ENCODE data around the gene TESK2.
A peak's percentile ranks its signal among the peaks of the same experiment; 100 is the strongest.

The TESK2 gene

DNA sequence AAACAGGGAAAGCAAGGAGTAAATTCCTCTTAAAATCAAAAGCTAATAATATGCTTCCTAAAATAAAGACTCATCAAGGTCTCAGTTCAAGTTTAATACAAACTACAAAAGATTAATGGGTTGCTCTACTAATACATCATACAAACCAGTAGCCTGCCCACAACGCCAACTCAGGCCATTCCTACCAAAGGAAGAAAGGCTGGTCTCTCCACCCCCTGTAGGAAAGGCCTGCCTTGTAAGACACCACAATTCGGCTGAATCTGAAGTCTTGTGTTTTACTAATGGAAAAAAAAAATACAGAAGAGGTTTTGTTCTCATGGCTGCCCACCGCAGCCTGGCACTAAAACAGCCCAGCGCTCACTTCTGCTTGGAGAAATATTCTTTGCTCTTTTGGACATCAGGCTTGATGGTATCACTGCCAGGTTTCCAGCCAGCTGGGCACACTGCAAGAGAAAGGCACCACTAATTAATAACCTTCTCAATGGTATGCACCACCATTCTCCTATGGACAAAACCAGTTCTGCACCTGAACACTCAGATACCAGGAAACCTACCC is 20.1 kb upstream of the TESK2 start:
- Histone ChIP-seq H3K4me2 (no peak overlapping the region), H3K27me3 (no peaks in the 10 kb centered on the region), H3K4me1 (peaks cover 26% of the 10 kb centered on the region), H3K4me3 (no peak overlapping the region), H3K36me3 (peaks cover 93% of the 10 kb centered on the region), H3K9me3 (no peaks in the 10 kb centered on the region), H3K9ac (no peak overlapping the region), H4K20me1 (peaks cover 96% of the 10 kb centered on the region), H3K27ac (no peak overlapping the region)
- no peak for TF ChIP-seq Cebpa-rat (IDR thresholded peaks at IDR 0.05)

DNA sequence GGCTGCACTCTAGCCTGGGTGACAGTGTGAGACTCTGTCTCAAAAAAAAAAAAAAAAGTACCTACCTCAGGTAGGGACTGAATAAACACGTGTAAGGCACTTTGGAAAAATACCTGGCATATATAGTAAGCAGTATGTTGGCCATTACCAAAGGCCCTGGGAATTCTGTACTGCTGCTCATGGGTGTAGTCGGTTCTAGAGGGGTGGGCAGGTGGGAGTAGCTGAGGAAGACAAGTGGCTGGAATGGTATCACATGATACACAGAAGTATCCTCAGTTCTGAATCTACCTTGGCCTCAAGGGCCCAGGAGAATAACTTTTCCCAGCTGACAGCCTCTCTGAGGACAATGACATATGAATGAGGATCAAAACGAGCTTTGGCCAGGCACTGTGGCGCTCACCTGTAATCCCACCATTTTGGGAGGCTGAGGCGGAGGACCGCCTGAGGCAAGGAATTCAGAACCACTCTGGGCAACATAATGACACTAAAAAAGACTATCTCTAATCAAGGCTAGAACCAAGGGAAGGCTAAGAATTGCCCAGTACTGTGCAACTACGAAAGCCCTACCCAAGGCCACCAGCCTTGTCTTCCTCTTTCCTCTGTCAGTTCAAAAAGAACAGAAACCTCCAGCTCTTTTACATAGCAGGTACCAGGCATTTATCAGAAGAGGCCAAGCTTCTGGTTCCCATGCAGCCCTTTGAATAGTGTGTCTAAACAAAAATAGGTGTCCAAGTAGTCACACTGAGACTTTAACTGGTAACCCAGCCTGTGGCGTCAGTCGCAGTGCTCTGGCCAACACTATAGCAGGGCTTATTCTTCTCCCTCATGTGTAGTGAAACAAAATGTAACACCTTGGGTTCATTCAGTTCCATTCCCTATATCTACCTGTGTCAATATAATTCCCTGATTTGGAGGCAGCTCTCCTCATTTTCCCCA is 19.3 kb upstream of the TESK2 start:
- H3K9me3 ChIP-seq = no peaks in the 10 kb centered on the region
- H3K27me3 ChIP-seq = no peaks in the 10 kb centered on the region
- peaks cover 89% of the 10 kb centered on the region for H4K20me1 ChIP-seq
- peaks cover 85% of the 10 kb centered on the region for H3K36me3 ChIP-seq
- no peak overlapping the region for H3K4me2 ChIP-seq
- peaks cover 18% of the 10 kb centered on the region for H3K4me1 ChIP-seq
- H3K27ac ChIP-seq = no peak overlapping the region
- H3K4me3 ChIP-seq = no peak overlapping the region
- TF ChIP-seq Cebpa-rat (IDR thresholded peaks at IDR 0.05) = no peak
- no peak overlapping the region for H3K9ac ChIP-seq

DNA sequence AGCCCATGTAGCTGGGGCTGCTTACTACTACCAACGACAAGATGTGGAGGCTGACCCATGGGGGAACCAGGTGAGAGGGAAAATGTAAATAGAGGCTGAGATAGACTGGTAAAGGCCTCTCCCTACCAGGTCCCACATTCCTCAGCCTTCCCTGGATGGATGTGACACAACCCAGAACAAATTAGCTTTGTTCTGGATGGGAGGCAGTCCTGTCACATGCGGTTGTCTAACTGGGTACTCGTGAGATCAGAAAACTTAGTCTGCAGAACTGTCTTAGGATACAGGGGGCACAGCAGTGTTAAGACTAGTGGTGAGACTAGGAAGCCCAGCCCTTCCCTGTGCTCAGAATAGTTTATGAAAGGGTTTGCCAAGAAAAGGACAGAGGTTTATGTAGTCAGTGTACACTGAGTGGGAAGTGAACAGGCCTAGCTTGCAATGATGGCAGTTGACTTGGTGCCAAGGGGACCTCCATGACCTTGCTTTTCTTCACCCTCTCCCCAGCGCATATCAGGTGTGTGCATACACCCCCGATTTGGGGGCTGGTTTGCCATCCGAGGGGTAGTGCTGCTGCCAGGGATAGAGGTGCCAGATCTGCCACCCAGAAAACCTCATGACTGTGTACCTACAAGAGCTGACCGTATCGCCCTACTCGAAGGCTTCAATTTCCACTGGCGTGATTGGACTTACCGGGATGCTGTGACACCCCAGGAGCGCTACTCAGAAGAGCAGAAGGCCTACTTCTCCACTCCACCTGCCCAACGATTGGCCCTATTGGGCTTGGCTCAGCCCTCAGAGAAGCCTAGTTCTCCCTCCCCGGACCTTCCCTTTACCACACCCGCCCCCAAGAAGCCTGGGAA is 17.6 kb upstream of the TESK2 start:
- no peaks in the 10 kb centered on the region for H3K9me3 ChIP-seq
- H3K27ac ChIP-seq = no peak overlapping the region
- no peaks in the 10 kb centered on the region for H3K27me3 ChIP-seq
- no peak for TF ChIP-seq Cebpa-rat (IDR thresholded peaks at IDR 0.05)
- no peak overlapping the region for H3K4me3 ChIP-seq
- H3K4me1 ChIP-seq = 0 out of 2 replicates have a peak, but pooled peaks cover under 1% of the 10 kb centered on the region
- H3K9ac ChIP-seq = no peak overlapping the region
- H3K36me3 ChIP-seq = peaks cover 75% of the 10 kb centered on the region
- H4K20me1 ChIP-seq = peaks cover 71% of the 10 kb centered on the region
- no peak overlapping the region for H3K4me2 ChIP-seq

DNA sequence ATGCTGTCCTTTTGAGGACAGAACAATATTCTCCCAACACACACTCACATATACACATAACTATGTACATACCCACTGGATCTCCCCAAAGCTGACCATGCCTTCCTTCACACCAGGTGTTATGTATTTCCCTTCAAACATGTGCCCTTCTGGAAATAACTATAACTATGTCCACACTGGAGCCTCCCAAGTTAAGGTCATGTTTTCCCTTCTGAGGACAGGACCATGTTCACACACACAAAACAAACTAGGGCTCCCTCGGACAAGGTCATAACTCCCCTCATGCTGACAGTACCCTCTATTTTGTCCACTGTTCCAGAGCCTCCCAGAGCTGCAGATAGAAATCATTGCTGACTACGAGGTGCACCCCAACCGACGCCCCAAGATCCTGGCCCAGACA is 16.9 kb upstream of the TESK2 start:
- H3K4me2 ChIP-seq = no peak overlapping the region
- no peak overlapping the region for H3K9ac ChIP-seq
- no peaks in the 10 kb centered on the region for H3K9me3 ChIP-seq
- peaks cover 74% of the 10 kb centered on the region for H3K36me3 ChIP-seq
- no peak overlapping the region for H3K4me3 ChIP-seq
- H3K27me3 ChIP-seq = no peaks in the 10 kb centered on the region
- no peak for TF ChIP-seq Cebpa-rat (IDR thresholded peaks at IDR 0.05)
- peaks cover 65% of the 10 kb centered on the region for H4K20me1 ChIP-seq
- H3K27ac ChIP-seq = no peak overlapping the region
- no peaks in the 10 kb centered on the region for H3K4me1 ChIP-seq

DNA sequence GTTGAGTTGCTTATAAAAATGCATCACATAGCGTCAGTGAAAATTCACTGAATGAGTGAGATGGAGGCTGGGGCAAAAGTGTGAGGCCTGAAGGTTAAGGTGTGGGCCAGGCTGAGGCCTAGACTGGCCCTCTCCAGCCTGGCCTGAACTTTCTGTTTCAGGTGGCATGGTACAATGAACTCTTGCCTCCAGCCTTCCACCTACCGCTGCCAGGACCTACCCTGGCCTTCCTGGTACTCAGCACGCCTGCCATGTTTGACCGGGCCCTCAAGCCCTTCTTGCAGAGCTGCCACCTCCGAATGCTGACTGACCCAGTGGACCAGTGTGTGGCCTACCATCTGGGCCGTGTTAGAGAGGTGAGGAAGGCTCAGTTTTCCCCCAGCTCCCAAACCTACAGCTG is 16.2 kb upstream of the TESK2 start:
- no peak overlapping the region for H3K9ac ChIP-seq
- no peak overlapping the region for H3K4me2 ChIP-seq
- peaks cover 68% of the 10 kb centered on the region for H3K36me3 ChIP-seq
- H3K27ac ChIP-seq = no peak overlapping the region; the same call in 1 of the 2 replicates
- no peaks in the 10 kb centered on the region for H3K9me3 ChIP-seq
- H3K4me3 ChIP-seq = no peak overlapping the region
- peaks cover 58% of the 10 kb centered on the region for H4K20me1 ChIP-seq
- no peaks in the 10 kb centered on the region for H3K4me1 ChIP-seq
- H3K27me3 ChIP-seq = no peaks in the 10 kb centered on the region
- no peak for TF ChIP-seq Cebpa-rat (IDR thresholded peaks at IDR 0.05)

DNA sequence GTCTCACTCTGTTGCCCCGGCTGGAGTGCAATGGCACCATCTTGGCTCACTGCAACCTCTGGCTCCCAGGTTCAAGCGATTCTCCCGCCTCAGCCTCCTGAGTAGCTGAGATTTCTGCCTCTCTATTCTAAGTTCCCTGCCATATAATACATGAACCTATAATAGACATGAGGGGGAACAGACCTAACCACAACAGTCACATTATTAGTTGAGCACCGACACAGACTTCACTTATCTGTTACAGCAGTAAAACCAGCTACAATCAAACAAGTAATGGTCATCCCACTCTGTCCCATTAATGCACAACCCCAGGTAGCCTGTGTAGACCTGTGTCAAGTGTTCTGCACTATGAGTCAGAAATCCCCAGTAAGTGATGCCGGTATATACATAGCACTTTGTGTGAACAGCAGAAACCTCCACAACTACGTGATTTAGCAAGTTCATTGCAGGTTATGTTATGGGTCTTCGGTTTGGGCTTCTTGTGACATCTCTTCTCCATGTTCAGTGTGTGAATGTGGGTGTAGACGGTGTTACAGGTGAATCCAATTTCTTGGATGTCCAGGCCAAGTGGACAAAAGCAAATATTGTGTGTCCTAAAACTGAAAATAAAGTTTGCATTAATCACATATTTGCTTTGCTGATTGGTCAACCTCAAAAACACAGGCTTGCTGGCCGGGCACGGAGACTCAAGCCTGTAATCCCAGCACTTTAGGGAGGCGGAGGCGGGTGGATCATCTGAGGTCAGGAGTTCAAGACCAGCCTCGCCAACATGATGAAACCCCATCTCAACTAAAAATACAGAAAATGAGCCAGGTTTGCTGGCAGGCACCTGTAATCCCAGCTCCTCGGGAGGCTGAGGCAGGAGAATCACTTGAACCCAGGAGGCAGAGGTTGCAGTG is 12.7 kb upstream of the TESK2 start:
- Histone ChIP-seq H3K9ac (no peak overlapping the region), H3K4me3 (no peak overlapping the region)

DNA sequence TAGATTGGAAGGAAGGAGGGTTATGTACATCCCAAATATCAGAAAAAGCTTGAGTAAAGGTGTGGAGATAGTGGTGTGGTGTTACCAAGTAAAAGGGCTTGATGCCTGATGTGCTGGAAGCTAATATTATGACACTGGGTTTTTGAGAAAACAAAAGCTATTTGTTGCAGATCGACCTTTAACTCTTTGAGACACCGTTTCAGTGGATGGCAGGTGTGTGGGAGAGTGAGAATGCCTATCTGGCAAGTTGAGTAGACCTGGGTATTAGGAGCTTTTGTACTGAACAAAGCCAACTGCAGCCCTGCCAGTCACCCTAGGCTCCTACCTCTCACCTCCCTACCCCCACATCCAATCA is 10.5 kb upstream of the TESK2 start:
- peak overlapping the region; percentile 89 for H3K4me2 ChIP-seq
- no peak overlapping the region for H3K4me3 ChIP-seq
- peaks cover 14% of the 10 kb centered on the region; the same call in 1 of the 2 replicates for H3K36me3 ChIP-seq
- no peaks in the 10 kb centered on the region for H3K27me3 ChIP-seq
- 0 out of 2 replicates have a peak, but pooled peaks cover under 1% of the 10 kb centered on the region for H4K20me1 ChIP-seq
- no peak overlapping the region for H3K9ac ChIP-seq
- TF ChIP-seq Cebpa-rat (IDR thresholded peaks at IDR 0.05) = no peak
- peaks cover 25% of the 10 kb centered on the region for H3K4me1 ChIP-seq
- H3K9me3 ChIP-seq = no peaks in the 10 kb centered on the region
- no peak overlapping the region for H3K27ac ChIP-seq

More for the DNA sequence above, 12.7 kb upstream of the TESK2 start:
- H3K9me3 ChIP-seq = no peaks in the 10 kb centered on the region
- H3K4me1 ChIP-seq = peaks cover 24% of the 10 kb centered on the region
- no peak overlapping the region for H3K4me2 ChIP-seq
- peaks cover 33% of the 10 kb centered on the region for H3K36me3 ChIP-seq
- H3K27ac ChIP-seq = no peak overlapping the region
- peaks cover 23% of the 10 kb centered on the region for H4K20me1 ChIP-seq
- no peaks in the 10 kb centered on the region for H3K27me3 ChIP-seq
- no peak for TF ChIP-seq Cebpa-rat (IDR thresholded peaks at IDR 0.05)

DNA sequence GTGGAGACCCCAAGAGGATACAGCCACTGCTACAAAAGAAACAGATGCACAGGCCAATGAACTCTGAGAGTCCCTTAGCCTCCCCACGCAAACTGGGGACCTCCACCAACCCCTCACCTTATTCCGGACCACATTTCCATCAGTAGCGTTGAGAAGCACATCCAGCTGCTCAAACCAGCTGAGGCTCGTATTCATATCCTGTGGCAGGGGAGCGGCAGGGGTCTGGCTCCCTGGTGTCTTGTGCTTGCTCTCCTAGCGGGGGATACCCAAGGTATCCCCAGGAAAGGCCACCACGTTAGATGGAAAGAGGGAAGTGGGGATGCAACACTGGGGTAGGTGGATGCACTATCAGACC is 8.4 kb upstream of the TESK2 start:
- Histone ChIP-seq H3K9me3 (no peaks in the 10 kb centered on the region), H3K27me3 (no peaks in the 10 kb centered on the region), H4K20me1 (no peaks in the 10 kb centered on the region), H3K4me1 (peaks cover 25% of the 10 kb centered on the region), H3K4me2 (peak overlapping the region; percentile 89), H3K36me3 (peaks cover 14% of the 10 kb centered on the region; the same call in 1 of the 2 replicates), H3K4me3 (peak overlapping the region; percentile 75), H3K9ac (peak overlapping the region; percentile 71), H3K27ac (0 out of 2 replicates have a peak overlapping the region, but pooled peaks have one; percentile 16)
- no peak for TF ChIP-seq Cebpa-rat (IDR thresholded peaks at IDR 0.05)

DNA sequence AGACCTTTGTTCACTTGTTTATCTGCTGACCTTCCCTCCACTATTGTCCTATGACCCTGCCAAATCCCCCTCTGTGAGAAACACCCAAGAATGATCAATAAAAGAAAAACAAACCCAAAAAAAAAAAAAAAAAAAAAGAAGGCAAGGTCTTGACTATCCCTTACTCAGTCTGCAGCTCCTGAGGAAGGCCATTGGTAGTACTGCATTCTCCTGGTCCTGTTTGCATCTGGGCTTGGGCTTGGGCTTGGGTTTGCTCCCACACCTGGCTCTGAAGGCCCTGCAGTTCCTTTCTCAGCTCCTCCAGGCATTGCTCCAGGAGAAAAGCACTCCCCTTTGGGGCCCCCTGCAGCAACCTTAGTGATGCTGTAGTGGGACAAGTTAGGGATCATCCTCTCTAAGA is 7.3 kb upstream of the TESK2 start:
- H3K27ac ChIP-seq = no peak overlapping the region
- H3K27me3 ChIP-seq = no peaks in the 10 kb centered on the region
- H3K9me3 ChIP-seq = no peaks in the 10 kb centered on the region
- no peak overlapping the region for H3K4me2 ChIP-seq
- H4K20me1 ChIP-seq = no peaks in the 10 kb centered on the region
- H3K4me3 ChIP-seq = no peak overlapping the region
- peaks cover 25% of the 10 kb centered on the region for H3K4me1 ChIP-seq
- peaks cover 4% of the 10 kb centered on the region; the same call in 1 of the 2 replicates for H3K36me3 ChIP-seq
- TF ChIP-seq Cebpa-rat (IDR thresholded peaks at IDR 0.05) = no peak
- H3K9ac ChIP-seq = no peak overlapping the region
